AML-193 (cell line): ENCODE data around the gene CKAP2L.

Experiments
- DNase-seq, 2 experiments: peaks; one replicate each; lab custom pipeline; 2025; lab: John Stamatoyannopoulos, UW

Gene CKAP2L

DNA sequence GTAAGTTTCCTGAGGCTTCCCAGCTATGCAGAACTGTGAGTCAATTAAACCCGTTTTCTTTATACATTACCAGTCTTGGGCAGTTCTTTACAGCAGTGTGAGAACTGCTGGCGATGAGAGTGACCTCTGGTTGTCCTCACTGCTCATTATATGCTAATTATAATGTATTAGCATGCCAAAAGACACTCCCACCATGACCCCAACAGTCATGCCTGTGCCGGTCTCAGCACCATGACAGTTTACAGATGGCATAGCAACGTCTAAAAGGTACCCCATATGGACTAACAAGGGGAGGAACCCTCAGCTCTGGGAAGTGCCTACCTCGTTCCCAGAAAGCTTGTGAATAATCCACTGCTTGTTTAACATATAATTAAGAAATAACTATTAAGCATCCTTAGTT, 28.0 kb upstream of the CKAP2L start:
- DNase-seq, result no peak

DNA sequence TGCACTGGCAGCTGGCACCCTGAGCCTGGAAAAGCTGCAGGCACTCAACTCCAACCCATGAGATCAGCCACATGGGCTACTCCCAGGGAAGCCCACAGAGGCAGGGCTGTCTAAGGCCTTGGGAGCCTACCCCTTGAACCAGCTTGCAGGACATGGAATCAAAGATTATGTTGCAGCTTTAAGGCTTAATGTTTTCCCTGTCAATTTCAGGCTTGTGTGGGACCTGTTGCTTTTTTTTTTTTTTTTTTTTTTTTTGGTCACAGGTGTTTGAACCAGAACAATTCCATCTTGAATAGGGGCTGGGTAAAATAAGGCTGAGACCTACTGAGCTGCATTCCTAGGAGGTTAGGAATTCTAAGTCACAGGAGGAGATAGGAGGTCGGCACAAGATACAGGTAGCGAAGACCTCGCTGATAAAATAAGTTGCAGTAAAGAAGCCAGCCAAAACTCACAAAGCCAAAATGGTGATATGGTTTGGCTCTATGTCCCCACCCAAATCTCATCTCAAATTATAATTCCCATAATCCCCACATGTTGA, 27.4 kb upstream of the CKAP2L start:
- DNase-seq, result no peak

DNA sequence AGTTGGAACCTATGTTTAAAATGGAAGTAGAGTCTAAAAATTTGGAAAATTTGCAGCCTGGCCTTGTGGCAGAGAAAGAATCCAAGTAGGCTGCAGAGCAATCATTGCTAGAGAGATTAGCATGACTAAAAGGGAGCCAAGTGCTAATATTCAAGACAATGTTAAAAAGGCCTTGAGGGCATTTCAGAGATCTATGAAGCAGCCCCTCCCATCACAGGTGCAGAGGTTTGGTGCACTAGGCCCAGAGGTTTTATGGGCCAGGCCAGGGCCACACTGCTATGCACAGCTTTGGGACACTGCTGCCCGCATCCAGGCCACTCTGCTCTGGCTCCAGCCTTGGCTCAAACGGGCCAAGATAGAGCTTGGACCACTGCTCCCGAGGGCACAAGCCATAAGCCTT, 26.6 kb upstream of the CKAP2L start:
- DNase-seq, result no peak

DNA sequence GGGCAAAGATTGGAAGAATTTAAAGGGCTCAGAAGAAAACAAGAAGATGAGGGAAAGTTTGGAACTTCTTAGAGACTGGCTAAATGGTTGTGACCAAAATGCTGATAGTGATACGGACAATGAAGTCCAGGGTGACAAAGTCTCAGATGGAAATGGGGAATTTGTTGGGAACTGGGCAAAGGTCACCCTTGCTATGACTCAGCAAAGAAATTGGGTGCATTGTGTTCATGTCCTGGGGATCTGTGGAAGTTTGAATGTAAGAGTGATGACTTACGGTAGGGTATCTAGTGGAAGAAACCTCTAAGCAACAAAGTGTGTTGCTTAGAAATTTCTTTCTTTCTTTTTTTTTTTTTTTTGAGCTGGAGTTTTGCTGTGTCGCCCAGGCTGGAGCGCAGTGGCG, 25.9 kb upstream of the CKAP2L start:
- DNase-seq, result no peak

DNA sequence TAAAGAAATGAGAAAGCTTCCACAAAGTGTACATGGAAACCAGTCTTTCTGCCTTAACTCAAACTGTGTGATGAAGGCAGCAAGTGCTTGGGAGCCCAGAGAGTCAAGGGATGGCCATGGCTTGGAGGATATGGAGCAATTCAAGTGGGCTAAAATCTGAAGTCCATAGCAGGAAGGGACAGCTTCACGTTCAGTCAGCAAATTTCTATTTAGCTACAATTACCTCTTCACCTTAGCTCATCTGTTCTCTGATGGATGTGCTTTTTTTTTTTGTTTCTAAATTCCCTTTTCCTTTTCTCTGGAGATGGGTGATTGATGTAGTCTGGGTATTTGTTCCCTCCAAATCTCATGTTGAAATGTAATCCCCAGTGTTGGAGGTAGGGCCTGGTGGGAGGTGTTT, 24.8 kb upstream of the CKAP2L start:
- DNase-seq, result no peak

DNA sequence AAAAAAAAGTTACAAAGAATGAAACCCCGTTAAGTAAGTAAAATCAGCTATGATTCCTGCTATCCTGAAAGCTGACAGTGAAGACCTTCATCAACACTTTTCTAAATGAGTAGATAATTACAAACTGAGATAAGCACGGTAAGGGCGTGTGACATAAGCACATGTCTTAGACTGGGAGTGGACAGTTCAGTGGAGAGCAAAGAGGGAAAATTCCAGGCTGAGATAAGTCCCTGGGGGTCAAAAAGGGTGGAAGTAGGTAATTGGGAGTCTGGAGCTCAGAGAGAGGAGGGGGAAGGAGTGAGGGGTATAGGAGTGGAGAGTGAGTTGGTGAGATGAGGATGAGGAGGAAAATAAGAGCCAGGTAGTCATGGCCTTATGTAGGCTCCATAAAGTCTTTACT, 24.2 kb upstream of the CKAP2L start:
- no peak for DNase-seq

DNA sequence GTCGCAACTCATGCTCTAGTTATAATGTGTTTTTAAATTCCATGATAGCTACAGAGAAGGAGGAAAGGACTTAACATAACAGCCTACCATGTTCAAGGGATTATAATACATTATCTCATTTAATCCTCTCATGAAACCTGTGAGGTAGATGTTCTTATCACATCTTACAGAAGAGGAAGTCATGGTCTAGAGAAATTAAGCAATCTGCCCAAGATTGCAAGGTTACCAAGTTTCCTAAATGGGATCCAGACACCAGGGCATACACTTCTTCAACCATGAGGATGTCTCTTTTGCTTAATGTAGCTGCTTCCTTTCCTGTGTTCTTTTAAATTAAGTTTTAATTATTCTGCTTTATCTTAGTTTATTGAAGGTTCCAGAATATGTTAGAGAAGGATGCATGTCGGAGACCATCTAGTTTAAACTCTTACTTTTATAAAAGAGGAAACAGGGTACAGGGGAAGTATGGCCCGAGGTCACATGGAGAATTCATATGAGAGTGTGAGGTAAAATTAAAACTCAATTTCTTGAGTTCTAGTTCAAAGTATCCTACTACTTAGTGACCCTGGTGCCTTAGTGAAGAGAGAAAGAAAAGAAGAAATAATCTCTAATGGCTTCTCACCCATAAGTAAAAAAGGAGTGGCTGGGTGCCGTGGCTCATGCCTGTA, 23.5 kb upstream of the CKAP2L start:
- peak; percentile 80 to 81 for DNase-seq

DNA sequence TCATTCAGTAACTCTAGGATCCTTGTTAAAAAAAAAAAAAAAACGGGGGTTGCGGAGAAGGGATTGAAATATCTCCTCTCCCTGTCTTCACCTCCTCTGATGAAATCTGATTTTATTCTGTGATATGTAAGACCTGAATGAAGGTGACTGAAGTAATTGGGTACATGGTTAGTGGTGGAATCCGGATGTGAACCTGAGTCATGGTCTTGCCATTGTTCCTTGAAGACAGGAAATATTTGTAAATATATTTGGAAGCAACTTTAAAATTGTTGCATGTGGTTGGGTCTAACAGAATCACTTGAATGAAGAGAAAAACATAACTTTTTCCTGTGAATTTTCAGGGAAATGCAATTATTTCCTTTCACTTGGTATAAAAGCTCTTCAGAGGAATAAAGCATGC, 22.9 kb upstream of the CKAP2L start:
- no peak for DNase-seq

DNA sequence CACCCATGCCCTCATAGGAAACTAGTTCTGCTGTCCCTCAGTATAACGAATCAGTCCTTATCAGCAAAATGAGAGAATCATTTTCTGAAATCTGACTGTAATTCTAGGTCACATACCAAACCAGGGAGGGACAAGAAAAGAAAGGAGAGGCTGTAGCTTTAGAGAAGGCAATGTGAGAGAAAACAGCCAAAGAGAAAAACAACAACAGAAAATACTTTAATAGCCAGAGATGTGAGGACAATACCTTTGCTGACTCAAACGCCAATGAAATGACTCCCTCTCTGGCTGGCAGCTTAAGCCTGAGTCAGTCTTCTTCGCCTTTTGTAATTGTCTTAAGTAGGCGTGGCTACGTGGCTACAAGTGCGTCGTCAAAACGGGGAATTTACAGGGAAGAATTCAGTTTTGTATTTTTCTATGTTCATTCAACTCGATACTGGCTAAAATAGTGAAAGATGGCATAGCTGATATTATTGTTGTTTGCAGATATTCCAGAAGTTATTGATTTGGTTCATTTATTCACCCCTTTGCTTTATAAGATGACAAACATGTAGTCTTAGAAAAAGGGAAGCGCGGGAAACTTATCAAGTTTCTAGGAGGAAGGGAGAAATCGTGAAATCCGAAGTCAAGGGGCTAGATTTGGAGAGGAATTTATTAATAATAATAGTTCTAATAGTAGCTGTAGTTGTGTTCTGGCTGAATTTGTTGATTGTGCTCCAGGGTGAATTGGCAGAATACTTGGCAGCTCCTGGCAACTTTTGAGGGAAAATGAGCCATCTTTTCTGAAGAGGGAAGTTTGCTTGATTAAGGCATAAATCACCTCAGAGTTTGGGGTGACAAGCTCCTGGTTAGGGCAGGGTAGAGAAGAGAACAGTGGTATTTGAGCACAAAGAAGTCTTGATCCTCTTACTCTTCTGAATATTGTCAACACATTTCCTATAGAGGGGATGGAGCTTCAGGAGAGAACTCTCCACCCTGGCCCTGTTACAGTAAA, 20.1 kb upstream of the CKAP2L start, which contains the start of gene IL1A:
TSS of gene IL1A (minus strand) at position 295 of the 991 bp plus-strand sequence. CDS start 723 bp downstream, outside the sequence.
- no peak for DNase-seq

DNA sequence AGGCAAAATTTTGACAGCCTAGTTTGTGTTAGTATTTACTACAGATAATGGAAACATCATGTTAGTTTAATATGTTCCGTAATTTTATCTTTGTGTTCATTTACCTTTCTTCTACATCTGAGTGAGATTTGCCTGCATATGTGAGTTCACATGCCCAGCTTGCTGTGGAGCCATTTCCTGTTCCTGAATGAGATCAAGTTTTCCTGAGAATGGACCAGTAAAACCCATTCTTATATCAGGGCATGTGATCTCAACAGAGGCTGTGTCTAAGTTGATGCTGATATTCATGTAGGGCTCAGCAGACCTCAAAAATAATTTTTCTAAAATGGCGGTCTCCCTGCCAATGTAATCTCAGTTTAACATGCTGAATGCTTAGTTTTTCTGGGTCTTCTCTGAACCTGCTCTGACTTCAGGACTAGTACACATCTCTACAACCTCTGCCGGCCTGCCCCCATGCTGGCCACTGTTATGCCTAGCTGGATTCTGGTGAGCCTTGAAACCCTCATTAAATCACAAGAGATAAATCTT, 18.8 kb upstream of the CKAP2L start:
- no peak for DNase-seq

DNA sequence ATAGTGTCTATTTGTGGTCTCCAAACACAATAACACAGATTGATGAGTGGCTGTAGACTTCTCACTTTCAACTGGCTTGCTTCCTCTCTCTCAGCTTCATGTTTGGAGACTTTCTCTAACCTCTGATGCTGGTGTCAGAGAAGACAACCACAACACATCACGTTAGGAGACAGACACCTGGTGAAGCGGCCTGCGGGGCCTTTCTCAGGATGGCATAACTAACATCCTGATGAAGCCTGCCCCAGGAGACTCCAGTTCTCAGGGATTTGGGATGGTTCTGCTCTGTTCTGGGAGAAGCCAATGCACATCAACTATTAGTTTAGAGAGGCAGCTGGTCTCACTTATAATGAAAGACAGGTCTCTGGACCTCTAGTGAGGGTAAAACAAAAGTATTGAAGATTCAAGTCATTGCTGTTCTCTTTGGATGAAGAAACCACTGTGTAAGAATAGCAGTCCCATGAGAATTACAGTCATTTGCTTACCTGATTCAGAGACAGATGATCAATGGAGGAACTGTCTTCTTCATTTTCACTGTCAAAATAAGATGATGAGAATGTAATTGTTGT, 17.9 kb upstream of the CKAP2L start:
- DNase-seq, result no peak

DNA sequence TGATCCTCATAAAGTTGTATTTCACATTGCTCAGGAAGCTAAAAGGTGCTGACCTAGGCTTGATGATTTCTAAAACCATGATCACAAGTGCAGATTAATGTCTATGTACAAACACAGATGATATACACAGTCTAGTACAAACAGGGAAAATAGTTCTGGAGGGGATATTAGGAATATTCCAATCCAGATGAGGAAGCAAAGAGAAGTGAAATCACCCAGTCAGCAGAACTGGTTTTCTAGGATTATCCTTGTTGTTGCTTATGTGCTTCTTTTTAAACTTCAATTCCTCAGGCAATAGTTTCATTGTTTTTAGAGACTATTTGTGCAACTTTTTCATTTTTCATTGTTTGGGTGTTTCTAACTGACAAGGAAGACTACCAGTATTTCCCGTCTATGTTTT, 15.2 kb upstream of the CKAP2L start:
- no peak for DNase-seq

DNA sequence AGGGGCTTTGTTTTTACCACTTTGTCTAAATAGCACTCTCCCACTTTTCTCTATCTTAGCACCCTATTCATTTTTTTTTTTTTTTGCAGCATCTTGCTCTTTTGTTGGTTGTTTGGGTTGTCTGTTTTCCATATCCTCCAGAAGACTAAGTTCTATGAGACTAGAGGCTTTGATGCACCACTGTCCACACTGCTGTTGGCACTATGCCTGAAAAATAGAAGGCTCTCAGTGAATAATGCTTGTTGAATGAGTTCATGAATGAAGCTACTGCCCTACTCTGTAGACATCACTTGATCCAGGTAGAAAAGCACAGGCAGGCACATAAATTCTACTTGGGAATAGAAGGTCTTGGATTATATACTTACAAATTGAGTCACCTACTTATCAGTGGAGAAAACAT, 12.6 kb upstream of the CKAP2L start:
- DNase-seq, result no peak

DNA sequence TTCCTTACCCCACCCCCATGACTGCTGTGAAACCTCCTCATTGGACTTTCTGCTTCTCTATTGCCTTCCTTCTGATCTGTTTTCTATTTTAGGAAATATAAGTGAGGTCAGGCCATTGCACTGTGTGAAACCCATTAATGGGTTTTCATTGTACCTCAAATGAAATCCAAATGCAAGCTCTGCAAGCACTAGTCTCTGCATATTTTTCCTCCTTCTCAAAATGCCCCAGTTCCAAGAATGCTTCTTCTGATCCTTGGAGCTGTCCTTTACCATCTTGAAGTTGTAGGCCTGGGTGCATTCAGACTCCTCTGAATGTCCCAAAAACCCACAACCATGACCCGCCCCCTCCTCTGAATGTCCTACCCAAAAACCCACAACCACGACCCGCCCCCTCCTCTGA, 11.7 kb upstream of the CKAP2L start:
- no peak for DNase-seq

DNA sequence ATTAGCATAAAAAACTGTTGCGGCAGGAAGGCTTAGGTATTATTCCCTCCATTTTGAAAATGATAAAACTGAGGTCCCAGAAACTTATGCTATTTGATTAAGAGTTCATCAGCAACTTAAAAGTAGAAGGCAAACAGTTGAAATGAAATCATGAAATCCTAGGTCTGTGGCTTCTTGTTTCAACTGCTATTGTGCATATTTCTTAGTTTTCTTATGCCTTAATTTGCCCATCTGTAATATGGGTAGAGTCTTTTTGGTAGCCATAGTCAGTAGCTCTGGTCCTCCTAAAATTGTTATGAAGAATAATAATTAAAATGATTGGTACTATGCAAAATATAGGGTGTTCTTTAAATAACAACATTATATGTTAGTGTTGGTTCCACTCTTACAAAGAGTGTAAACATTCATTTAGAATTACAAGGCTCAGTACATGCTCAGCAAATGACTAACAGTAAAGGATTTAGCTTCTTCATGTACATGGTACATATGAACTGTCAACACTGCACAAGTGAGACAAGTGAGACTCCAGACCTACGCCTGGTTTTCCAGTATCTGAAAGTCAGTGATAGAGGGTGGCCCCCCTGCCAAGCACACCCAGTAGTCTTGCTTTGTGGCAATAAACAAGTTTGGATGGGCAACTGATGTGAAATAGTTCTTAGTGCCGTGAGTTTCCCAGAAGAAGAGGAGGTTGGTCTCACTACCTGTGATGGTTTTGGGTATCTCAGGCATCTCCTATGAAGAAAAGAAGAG, 10.3 kb upstream of the CKAP2L start:
- no peak for DNase-seq

DNA sequence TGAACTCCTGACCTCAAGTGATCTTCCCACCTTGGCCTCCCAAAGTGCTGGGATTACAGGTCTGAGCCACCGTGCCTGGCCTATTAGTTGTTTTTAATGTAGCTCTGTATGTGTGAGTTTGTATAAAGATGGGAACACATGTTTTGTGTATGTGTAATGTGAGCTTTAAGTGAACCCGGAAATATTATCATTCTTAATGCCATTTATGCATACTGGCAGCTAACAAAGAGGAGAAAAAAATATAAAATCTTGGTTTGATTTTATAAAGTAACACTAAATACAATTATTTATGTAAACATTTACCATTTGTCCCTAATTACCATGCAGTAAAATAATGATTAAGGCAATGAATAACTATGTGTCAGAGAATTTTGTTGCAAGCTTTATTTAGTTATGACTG, 9.1 kb upstream of the CKAP2L start:
- no peak for DNase-seq

DNA sequence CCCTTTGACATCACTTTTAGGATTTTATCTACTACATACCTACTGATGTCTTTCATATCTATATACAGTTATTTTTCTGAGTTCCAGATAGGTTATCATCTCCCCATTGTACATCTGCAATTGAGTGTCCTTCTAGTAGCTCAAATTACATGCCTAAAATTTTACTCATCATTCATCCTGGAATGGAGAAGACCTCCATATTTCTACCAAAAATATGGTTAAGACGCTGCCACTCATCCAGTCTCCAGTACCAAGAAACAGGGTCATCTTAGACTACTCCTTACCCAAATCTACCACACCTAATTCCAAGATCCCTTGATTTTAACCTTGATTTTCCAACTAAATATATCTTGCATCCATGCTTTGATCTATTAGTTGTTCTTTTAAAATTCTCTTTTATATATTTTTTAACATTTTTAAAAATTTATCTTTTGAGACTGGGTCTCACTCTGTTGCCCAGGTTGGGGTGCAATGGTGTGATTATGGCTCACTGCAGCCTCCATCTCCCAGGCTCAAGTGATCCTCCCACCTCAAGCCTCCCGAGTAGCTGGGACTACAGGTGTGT, 8.6 kb upstream of the CKAP2L start:
- no peak for DNase-seq

DNA sequence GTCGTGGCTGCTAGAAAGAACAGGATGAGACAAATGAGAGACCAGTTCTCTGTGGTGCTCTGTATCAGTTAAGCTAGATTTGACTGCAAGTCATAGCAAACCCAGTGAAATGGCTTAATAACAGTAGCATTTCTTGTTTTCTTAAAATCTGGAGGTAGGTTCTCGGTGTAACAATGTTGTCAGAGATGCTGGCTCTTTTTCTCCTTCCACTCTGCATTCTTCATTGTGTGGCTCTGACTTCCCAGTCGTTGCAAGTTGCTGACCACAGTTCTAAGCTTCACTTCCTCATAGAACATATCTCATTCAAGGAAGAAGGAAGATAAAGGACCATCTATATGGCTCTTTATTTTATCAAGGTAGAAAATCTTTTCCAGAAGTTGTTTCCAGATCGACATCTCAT, 7.9 kb upstream of the CKAP2L start:
- peak; percentile 51 to 70 for DNase-seq

DNA sequence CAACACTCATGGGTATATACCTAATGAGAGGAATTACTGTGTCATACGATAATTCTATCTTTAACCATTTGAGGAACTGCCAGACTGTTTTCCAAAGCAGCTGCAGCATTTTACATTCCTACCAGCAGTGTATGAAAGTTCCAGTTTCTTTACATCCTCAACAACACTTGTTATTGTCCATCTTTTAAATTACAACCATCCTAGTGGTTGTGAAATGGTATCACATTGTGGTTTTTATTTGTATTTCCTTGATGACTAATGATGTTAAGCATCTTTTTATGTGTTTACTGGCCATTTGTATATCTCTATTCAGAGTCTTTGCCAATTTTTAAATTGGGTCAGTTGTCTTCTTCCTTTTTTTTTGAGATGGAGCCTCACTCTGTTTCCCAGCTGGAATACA, 4.0 kb upstream of the CKAP2L start:
- no peak for DNase-seq

DNA sequence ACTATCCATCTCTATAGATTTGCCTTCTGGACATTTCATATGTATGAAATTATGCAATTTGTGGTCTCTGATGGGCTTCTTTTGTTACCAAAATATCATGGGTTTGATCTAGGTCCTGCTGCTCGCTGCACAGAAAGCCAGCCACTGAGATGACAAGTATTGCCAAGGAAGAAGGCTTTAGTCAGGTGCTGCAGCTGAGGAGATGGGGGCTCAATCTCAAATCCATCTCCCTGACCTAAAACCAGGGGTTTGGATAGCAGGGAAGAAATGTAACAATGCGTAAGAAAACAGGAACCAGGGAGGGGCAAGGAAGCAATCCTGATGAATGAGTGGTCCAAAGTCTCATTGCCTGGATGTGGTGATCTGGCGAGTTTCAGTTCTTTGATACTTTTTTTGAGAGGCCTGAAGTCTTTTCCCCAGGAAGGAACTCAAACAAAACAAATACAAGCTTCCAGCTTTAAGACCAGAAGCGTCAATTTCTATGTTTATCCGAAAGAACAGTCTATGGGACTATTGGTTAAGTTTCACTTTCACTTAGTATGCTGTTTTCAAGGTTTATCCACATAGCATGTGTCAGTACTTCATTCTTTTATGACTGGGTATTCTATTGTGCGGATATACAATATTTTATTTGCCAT, 3.4 kb upstream of the CKAP2L start:
- no peak for DNase-seq

DNA sequence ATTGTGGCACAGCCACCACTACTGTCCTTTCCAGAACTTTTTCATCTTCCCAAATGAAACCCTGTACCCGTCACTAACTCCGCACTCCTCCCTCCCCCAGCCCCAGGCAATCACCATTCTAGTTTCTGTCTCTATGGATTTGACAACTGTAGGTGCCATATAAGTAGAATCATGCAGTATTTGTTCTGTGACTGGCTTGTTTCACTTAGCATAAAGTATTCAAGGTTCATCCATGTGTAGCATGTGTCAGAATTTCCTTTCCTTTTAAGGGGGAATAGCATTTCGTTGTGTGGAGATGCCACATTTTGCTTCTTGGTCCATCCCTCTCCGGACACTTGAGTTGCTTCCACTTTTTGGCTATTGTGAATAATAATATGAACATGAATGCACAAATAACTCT, 842 bp upstream of the CKAP2L start:
- DNase-seq, result no peak
